Measurements from ENCODE around the gene ODAD3.
"Not testable (repeated sequence)": the region's sequence is repeated elsewhere in the genome, so short reads cannot be mapped to it uniquely, and the experiment has no call there.

ODAD3 gene

DNA sequence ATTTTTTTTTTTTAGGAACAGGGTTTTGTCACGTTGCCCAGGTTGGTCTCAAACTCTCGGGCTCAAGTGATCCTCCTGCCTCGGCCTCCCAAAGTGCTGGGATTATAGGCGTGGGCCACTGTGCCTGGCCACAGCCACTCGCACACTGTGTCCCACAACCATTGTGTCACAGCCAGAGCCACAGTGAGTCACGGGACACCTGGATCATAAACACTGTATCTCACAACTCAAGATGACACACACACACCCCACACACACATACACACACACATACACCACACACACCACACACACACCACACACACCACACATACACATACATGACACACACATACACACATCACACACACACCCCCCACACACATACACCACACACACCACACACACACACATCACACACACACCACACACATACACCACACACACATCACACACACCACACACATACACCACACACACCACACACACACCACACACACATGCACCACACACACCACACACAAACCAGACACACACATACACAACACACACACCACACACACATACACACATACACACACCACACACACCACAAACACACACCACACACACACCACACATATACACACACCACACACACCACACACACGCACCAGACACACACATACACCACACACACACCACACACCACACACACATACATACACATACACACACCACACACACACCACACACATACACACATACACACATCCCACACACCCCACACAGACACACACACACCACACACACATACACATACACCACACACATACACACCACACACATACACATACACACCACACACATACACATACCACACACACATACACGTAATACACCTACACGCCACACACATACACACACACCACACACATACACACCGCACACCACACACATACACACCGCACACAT, 29.7 kb upstream of the ODAD3 start:
- H3K27ac ChIP-seq = no peak overlapping the region
- TF ChIP-seq, protein P1, sequence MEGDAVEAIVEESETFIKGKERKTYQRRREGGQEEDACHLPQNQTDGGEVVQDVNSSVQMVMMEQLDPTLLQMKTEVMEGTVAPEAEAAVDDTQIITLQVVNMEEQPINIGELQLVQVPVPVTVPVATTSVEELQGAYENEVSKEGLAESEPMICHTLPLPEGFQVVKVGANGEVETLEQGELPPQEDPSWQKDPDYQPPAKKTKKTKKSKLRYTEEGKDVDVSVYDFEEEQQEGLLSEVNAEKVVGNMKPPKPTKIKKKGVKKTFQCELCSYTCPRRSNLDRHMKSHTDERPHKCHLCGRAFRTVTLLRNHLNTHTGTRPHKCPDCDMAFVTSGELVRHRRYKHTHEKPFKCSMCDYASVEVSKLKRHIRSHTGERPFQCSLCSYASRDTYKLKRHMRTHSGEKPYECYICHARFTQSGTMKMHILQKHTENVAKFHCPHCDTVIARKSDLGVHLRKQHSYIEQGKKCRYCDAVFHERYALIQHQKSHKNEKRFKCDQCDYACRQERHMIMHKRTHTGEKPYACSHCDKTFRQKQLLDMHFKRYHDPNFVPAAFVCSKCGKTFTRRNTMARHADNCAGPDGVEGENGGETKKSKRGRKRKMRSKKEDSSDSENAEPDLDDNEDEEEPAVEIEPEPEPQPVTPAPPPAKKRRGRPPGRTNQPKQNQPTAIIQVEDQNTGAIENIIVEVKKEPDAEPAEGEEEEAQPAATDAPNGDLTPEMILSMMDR (conservative IDR thresholded peaks at IDR 0.05) = no peak
- no peak for TF ChIP-seq ZFX (IDR thresholded peaks at IDR 0.05)

- no peak overlapping the region for H3K27ac ChIP-seq
- TF ChIP-seq, protein P1 (conservative IDR thresholded peaks at IDR 0.05) = no peak
- TF ChIP-seq ZFX (IDR thresholded peaks at IDR 0.05) = no peak
These were observed 28.5 kb upstream of the ODAD3 start for GRCh38 chr19:11463391-11463790.

GRCh38 chr19:11461453-11461852, 26.5 kb upstream of the ODAD3 start:
- no peak overlapping the region for H3K27ac ChIP-seq
- TF ChIP-seq, protein P1 (conservative IDR thresholded peaks at IDR 0.05) = no peak

DNA sequence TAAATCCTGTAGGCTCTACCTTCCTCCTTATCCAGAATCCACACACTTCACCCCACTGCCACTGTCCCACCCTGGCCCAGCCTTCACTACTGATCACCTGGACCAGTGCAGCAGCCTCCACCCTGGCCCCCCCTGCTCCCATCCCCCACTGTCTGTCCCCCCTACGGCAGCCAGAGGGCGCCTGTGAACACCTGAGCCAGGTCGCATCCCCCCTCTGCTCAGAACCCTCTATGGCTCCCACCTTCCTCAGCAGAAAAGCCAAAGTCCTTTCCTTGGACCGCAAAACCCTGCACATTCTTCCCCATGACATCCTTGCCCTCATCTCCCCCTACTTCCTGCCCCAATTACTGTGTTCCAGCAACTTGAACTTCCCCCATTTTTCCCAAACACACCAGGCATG, 25.3 kb upstream of the ODAD3 start:
- no peak for TF ChIP-seq ZFX (IDR thresholded peaks at IDR 0.05)
- TF ChIP-seq, protein P1 (conservative IDR thresholded peaks at IDR 0.05) = no peak

GRCh38 chr19:11458912-11459311, 24.0 kb upstream of the ODAD3 start:
- not testable (repeated sequence) for H3K27ac ChIP-seq

More for the DNA sequence above, 25.3 kb upstream of the ODAD3 start:
- H3K27ac ChIP-seq = no peak overlapping the region

GRCh38 chr19:11458236-11458900, 23.4 kb upstream of the ODAD3 start:
- TF ChIP-seq ZFX (IDR thresholded peaks at IDR 0.05) = no peak
- TF ChIP-seq, protein P1 (conservative IDR thresholded peaks at IDR 0.05) = no peak
- no peak overlapping the region for H3K27ac ChIP-seq

GRCh38 chr19:11457831-11458230, 22.9 kb upstream of the ODAD3 start:
- H3K27ac ChIP-seq = no peak overlapping the region
- TF ChIP-seq, protein P1 (conservative IDR thresholded peaks at IDR 0.05) = no peak

All from C4-2B (cell line).